H1 (cell line): ENCODE data around the gene LPP.

Source experiments
- ASH2L ChIP-seq: fragments of 200-600, 300-600 bp; sonication (generic); IDR thresholded peaks from one replicate; pipeline ENCODE4 v1.7.1; 2017; ENCODE audit warnings: low read length
- CTCF ChIP-seq, 3 experiments: IDR thresholded peaks; 1 replicate in 2 of 3; 2 replicates in 1 of 3; pipeline versions ENCODE4 v1.5.1 to v1.6.1; 2011; ENCODE audit warnings: low read length in 3 of 3, mild to moderate bottlenecking in 3 of 3, inconsistent platforms in 2 of 3, low read depth in 1 of 3, moderate library complexity in 1 of 3; ENCODE audit not compliant: insufficient read depth in 1 of 3; ENCODE audit errors: control extremely low read depth in 1 of 3
- EP300 ChIP-seq, 2 experiments: IDR thresholded peaks; 1 replicate in 1 of 2; 2 replicates in 1 of 2; pipeline ENCODE4 v1.6.1; 2011 to 2012; ENCODE audit warnings: low read depth in 2 of 2, low read length in 2 of 2, mild to moderate bottlenecking in 2 of 2, borderline replicate concordance in 1 of 2, inconsistent platforms in 1 of 2, moderate library complexity in 1 of 2
- KDM5A ChIP-seq: fragments of 200-600 bp; IDR thresholded peaks from 2 replicates; pipeline ENCODE4 v1.7.1; 2012; ENCODE audit warnings: mild to moderate bottlenecking, low read length, inconsistent platforms, mixed read lengths
- POLR2A ChIP-seq, 2 experiments: IDR thresholded peaks; 1 replicate in 1 of 2; 2 replicates in 1 of 2; pipeline ENCODE4 v1.6.1; 2011; ENCODE audit warnings: low read depth in 2 of 2, low read length in 2 of 2, mild to moderate bottlenecking in 2 of 2; ENCODE audit errors: control extremely low read depth in 1 of 2
- RFX5 ChIP-seq: IDR thresholded peaks from 2 replicates; pipeline ENCODE4 v1.6.1; 2011; ENCODE audit warnings: low read depth, low read length, improper control_type of control experiment, borderline replicate concordance
- SP1 ChIP-seq: IDR thresholded peaks from 2 replicates; pipeline ENCODE4 v1.6.1; 2011; ENCODE audit warnings: low read depth, low read length

DNA sequence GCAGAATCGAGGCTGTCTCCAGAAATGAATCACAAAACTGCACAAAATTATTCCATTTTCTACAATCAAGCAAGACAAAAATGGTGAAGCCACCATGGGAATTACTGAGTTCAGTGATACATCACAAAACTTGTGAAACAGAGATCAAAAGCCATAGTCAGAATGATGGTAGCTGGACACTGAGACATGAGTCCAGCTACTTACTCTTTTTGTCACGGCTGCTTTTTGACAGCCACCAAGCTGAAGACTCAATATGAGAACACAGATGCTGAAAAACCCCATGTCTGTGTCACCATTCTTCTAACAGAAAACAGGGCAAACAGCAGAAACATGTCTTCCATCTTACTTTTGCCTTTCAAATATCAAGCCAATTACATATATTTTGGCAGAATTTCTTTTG, 237.6 kb downstream of the LPP start:
- TF ChIP-seq CTCF (IDR thresholded peaks at IDR 0.05; ENCODE audit: control extremely low read depth in 1 of 3, insufficient read depth in 1 of 3, low read depth in 1 of 3, low read length in 3 of 3) (no peak), ASH2L (no peak), POLR2A (IDR thresholded peaks at IDR 0.05; ENCODE audit: control extremely low read depth in 1 of 2, low read depth in 2 of 2, low read length in 2 of 2) (no peak), EP300 (IDR thresholded peaks at IDR 0.05; ENCODE audit: borderline replicate concordance in 1 of 2, low read depth in 2 of 2, low read length in 2 of 2) (no peak), KDM5A (no peak), SP1 (no peak), RFX5 (no peak)
